KMS-11 (cell line): ENCODE data around the gene PURA.

Experiments
- H2AFZ ChIP-seq: fragments of 200-600 bp; sonication (generic); 2 replicates; pipeline ENCODE4 v1.6.1; 2016; ENCODE audit warnings: antibody characterized with exemption, mixed run types, low read depth
- H3K27ac ChIP-seq: fragments of 200-600 bp; sonication (generic); 2 replicates; pipeline ENCODE4 v1.6.1; 2016; ENCODE audit warnings: mild to moderate bottlenecking, mixed run types
- H3K27me3 ChIP-seq: fragments of 200-600 bp; sonication (generic); 2 replicates; pipeline ENCODE4 v1.6.1; 2017; ENCODE audit warnings: mild to moderate bottlenecking, low read depth, mixed run types, moderate library complexity; ENCODE audit not compliant: insufficient read depth
- H3K36me3 ChIP-seq: fragments of 200-600 bp; sonication (generic); 2 replicates; pipeline ENCODE4 v1.6.1; 2017; ENCODE audit warnings: mild to moderate bottlenecking, mixed run types; ENCODE audit not compliant: insufficient read depth
- H3K4me1 ChIP-seq: fragments of 200-600 bp; sonication (generic); 2 replicates; pipeline ENCODE4 v1.6.1; 2016; ENCODE audit warnings: mild to moderate bottlenecking, low read depth, mixed run types; ENCODE audit not compliant: poor library complexity, severe bottlenecking
- H3K4me2 ChIP-seq: fragments of 200-600 bp; sonication (generic); 2 replicates; pipeline ENCODE4 v1.7.0; 2016; ENCODE audit warnings: mild to moderate bottlenecking, mixed run types
- H3K4me3 ChIP-seq: fragments of 200-600 bp; sonication (generic); IDR thresholded peaks from 2 replicates; pipeline ENCODE4 v1.6.1; 2017; ENCODE audit warnings: low read depth, low read length, mixed read lengths; ENCODE audit not compliant: insufficient read depth
- H3K79me2 ChIP-seq: fragments of 200-600 bp; sonication (generic); 2 replicates; pipeline ENCODE4 v1.6.1; 2016; ENCODE audit warnings: low read depth, mixed run types; ENCODE audit not compliant: insufficient read depth
- H3K9ac ChIP-seq: fragments of 200-600 bp; sonication (generic); 2 replicates; pipeline ENCODE4 v1.6.1; 2016; ENCODE audit warnings: mild to moderate bottlenecking, mixed run types
- H4K20me1 ChIP-seq: fragments of 200-600 bp; sonication (generic); 2 replicates; pipeline ENCODE4 v1.6.1; 2016; ENCODE audit warnings: mild to moderate bottlenecking, mixed run types; ENCODE audit not compliant: insufficient read depth
- CTCF ChIP-seq: fragments of 200-600 bp; sonication (generic); conservative IDR thresholded peaks from 2 replicates; pipeline ENCODE4 v1.6.1; 2017; ENCODE audit warnings: low read depth, mild to moderate bottlenecking, antibody characterized with exemption, low read length, moderate library complexity, mixed read lengths

PURA gene

DNA sequence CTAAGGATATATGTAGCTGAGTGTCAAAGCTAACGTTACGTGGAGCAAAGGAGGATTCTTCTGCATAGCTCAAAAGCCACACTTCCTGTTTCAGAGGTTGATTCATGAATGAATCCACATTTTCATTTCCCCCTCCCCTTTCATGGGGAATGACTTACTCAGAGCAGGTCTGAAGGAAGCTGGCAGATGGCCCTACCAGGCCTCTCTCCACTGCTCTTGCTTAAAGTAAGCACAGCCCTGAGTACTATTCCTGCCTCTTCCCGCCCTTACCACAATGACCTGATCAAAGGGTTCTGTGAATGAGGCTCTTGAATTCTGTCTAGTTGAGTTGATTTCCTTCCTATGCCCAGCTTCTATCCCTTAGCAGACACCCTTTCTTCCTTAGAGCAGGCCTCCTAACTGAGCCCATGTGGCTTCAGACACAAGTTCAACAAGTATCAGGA lies 18.1 kb downstream of the PURA start:
- no peaks in the 10 kb centered on the region for H3K27me3 ChIP-seq
- H3K79me2 ChIP-seq, result no peaks in the 10 kb centered on the region
- H4K20me1 ChIP-seq, result no peaks in the 10 kb centered on the region
- H3K4me1 ChIP-seq, result peaks cover 10% of the 10 kb centered on the region
- H3K4me2 ChIP-seq, result no peak overlapping the region
- H2AFZ ChIP-seq, result no peak overlapping the region
- no peak overlapping the region for H3K27ac ChIP-seq
- H3K36me3 ChIP-seq, result no peaks in the 10 kb centered on the region
- no peak overlapping the region for H3K4me3 ChIP-seq
- TF ChIP-seq CTCF, result no peak
- H3K9ac ChIP-seq, result no peak overlapping the region

- no peaks in the 10 kb centered on the region for H4K20me1 ChIP-seq
- H3K27me3 ChIP-seq, result no peaks in the 10 kb centered on the region
- TF ChIP-seq CTCF, result no peak
- H3K9ac ChIP-seq, result no peak overlapping the region
- no peak overlapping the region for H3K4me3 ChIP-seq
- H3K79me2 ChIP-seq, result no peaks in the 10 kb centered on the region
- H3K36me3 ChIP-seq, result no peaks in the 10 kb centered on the region
- no peak overlapping the region for H3K4me2 ChIP-seq
- no peak overlapping the region for H2AFZ ChIP-seq
- H3K27ac ChIP-seq, result no peak overlapping the region
- peaks cover 10% of the 10 kb centered on the region for H3K4me1 ChIP-seq
Measured at GRCh38 chr5:140133514-140134167, 19.7 kb downstream of the PURA start.

GRCh38 chr5:140134277-140134935 lies 20.5 kb downstream of the PURA start:
- no peak overlapping the region for H3K27ac ChIP-seq
- H3K36me3 ChIP-seq, result no peaks in the 10 kb centered on the region
- no peaks in the 10 kb centered on the region for H4K20me1 ChIP-seq
- TF ChIP-seq CTCF, result no peak
- H3K4me1 ChIP-seq, result peaks cover 10% of the 10 kb centered on the region
- no peaks in the 10 kb centered on the region for H3K79me2 ChIP-seq
- no peak overlapping the region for H3K4me3 ChIP-seq
- H3K9ac ChIP-seq, result no peak overlapping the region
- no peak overlapping the region for H2AFZ ChIP-seq
- no peak overlapping the region for H3K4me2 ChIP-seq
- H3K27me3 ChIP-seq, result no peaks in the 10 kb centered on the region

DNA sequence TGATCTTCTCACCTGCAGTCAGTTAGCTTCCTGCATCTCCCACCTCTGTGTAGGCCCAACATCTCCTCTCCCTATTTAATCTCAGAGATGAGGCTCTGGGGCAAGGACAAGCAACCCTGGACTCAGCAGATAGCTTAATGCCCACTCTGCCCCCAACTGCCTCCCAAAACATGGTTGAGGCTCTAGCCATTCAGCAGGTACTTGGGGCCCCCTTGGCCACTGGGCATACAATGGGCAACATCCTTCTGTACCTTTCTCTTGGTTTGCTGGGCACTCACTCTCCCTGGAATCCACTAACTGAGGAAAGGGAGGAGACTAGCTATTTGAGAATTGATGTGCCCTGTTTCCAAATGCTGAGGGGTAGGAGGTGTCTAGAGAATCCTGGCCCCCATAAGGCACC lies 21.2 kb downstream of the PURA start:
- no peak overlapping the region for H3K27ac ChIP-seq
- no peak overlapping the region for H3K4me2 ChIP-seq

More for the DNA sequence above, 21.2 kb downstream of the PURA start:
- H3K36me3 ChIP-seq, result no peaks in the 10 kb centered on the region
- H3K4me1 ChIP-seq, result peaks cover 10% of the 10 kb centered on the region
- no peaks in the 10 kb centered on the region for H3K79me2 ChIP-seq
- H3K27me3 ChIP-seq, result no peaks in the 10 kb centered on the region
- H3K9ac ChIP-seq, result no peak overlapping the region
- no peaks in the 10 kb centered on the region for H4K20me1 ChIP-seq
- no peak overlapping the region for H3K4me3 ChIP-seq
- TF ChIP-seq CTCF, result no peak
- H2AFZ ChIP-seq, result no peak overlapping the region
